Activated naive CD4-positive, alpha-beta T cell treated with Interleukin-2 at 50 U/mL for 16 hours (primary cell): ENCODE results near the gene PHGDH.

Experiments used
- DNase-seq: peaks from one replicate; pipeline ENCODE4 v3.0.0-alpha.2; 2020

The PHGDH gene

DNA sequence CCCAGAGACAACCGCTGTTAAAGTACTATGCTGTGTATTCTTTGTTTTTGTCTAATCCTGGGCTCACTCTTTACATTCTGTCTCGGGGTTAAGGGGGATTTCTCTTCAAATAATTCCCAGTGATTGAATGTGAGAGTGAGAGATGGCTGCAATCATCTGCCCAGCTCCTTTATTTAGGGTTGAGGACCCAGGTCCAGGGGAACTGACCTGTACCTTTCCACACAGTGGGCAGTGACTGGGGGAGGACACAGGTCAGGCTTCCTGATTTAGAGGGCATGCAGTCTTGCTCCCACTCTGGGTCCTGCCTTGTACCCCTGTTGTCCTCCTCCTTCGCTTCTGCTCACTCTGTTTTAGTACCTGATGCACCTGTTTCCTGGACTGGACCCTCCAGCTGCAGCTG lies 22.0 kb downstream of the PHGDH start:
- no peak for DNase-seq

- DNase-seq, result no peak
These were observed 23.5 kb downstream of the PHGDH start for GRCh38 chr1:119735217-119735616.

DNA sequence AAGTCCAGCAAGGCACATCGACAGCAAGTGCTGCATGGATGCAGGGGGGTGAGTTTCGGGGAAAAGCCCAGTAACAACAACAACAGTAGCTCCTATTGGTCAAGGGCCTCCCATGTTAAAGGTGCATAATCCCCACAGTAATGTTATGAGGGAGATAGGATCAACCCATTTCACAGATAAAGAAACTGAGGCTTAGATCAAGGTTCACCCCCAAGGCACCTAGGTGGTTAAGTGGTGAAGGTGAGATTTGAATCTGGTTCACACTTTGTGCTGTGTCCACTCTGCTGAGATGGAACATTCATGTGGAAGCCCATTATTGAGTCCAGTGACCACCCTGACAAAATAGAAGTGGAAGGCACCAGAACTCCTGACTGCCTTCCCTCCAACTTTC lies 24.9 kb downstream of the PHGDH start:
- no peak for DNase-seq

GRCh38 chr1:119737040-119737682 lies 25.4 kb downstream of the PHGDH start:
- no peak for DNase-seq

GRCh38 chr1:119738100-119738720 lies 26.5 kb downstream of the PHGDH start:
- no peak for DNase-seq

GRCh38 chr1:119739150-119739549 lies 27.4 kb downstream of the PHGDH start:
- no peak for DNase-seq

DNA sequence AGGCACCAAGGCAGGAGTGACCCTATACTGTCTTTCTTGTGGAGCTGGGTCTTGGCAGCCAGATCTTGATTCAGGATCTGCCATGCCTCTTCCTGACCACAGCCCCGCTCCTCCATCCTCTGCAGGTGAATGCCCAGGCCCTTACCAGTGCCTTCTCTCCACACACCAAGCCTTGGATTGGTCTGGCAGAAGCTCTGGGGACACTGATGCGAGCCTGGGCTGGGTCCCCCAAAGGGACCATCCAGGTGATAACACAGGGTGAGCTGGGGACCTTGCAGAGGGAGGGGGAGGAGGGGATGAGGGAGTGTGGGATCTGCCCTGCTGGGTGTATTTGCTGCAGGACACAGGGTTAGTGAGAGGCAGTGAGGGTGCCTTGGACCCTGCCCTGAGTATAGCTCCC lies 28.5 kb downstream of the PHGDH start:
- no peak for DNase-seq

- no peak for DNase-seq
These were observed 29.4 kb downstream of the PHGDH start for GRCh38 chr1:119740896-119741780.

DNA sequence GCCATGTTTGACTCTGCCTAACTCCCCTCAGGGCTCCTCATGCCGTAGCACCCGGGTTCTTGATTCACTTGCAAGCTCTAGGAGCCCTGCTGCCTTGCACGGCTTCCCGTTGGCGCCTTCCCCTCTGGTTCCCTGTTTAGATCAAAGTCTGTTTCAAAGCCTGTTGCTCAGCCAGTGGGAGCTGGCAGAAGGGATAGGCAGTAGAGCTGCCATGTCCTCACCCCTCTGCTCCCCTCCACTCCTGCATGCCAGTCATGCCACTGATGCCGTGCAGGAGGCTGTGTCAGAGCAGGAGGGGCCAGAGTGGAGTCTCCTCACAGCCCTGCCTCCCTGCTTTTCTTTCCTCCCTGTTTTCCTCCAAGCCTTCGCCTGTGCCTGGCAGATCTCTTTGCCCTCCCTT lies 30.5 kb downstream of the PHGDH start:
- DNase-seq, result no peak

GRCh38 chr1:119742677-119743076 lies 30.9 kb downstream of the PHGDH start:
- no peak for DNase-seq

GRCh38 chr1:119743308-119743707 lies 31.6 kb downstream of the PHGDH start:
- DNase-seq, result no peak

DNA sequence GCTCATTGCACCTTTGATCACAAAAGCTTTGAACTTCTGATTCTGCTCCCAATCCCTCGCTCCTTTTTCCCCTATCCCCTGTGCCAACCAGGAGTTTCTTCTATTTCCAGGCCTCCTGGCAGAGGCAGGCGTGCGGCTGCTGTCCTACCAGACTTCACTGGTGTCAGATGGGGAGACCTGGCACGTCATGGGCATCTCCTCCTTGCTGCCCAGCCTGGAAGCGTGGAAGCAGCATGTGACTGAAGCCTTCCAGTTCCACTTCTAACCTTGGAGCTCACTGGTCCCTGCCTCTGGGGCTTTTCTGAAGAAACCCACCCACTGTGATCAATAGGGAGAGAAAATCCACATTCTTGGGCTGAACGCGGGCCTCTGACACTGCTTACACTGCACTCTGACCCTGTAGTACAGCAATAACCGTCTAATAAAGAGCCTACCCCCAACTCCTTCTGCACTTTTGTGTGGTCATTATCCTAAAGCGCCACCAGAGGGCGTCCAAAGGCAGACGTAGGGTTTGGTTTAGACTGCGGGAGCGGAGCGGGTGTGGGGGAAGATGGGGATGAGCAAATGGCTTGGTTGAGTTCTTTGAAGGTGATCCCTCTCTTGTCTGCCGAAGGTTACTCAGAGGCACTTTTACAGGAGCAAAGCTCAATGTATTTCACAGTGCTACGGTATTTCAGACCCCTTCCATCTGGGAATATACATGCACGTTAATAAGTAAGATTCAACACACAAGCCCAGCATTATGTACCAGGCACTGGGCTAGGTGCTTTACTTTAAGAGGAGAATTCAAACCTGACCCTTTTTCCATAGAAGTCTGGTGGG lies 32.3 kb downstream of the PHGDH start:
- DNase-seq, result peak; percentile 32

- DNase-seq, result no peak
These were observed 32.8 kb downstream of the PHGDH start for GRCh38 chr1:119744598-119744942.

- DNase-seq, result no peak
These were observed 33.3 kb downstream of the PHGDH start for GRCh38 chr1:119745034-119745433.

- DNase-seq, result no peak
These were observed 35.7 kb downstream of the PHGDH start for GRCh38 chr1:119747451-119747850.

DNA sequence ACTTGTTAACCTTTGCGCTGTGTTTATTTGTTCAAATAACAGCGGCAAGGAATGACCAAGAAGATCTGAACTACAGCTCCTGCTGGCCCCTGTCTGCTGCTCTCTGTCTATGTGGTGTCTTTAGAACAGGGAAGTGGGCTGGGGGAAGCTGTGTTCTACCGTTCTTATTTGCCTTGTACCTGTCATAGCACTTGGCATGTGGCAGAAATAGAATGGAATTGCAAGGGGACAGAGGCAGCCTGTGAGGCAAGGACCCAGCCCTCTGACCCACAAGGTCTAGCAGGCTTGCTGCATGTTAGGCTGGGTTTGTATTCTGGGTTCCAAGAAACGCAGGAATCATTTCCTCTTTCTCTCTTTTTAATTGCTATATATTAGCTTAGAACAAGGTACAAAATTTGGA lies 36.3 kb downstream of the PHGDH start:
- no peak for DNase-seq

- no peak for DNase-seq
These were observed 40.9 kb downstream of the PHGDH start for GRCh38 chr1:119752592-119752991.

GRCh38 chr1:119758584-119758983 lies 46.9 kb downstream of the PHGDH start:
- no peak for DNase-seq

DNA sequence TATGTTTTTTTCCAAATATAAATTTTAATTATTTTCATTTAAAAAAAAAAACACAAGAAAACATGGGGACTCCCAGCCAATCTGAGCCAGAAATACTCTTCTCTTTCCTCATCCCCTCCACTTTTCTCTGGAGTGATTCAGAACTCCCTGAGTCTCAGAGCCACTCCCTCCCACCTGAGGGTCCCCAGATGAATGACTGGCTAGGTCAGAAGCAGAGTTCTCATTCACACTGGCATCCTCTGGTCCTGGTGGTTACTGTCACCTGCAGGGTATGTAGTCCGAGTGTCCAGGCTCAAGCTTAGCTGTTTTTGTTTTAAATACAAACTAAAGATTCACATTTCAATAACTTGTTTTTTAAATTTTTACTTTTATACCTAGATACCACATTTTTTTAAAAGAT lies 50.7 kb downstream of the PHGDH start:
- no peak for DNase-seq

DNA sequence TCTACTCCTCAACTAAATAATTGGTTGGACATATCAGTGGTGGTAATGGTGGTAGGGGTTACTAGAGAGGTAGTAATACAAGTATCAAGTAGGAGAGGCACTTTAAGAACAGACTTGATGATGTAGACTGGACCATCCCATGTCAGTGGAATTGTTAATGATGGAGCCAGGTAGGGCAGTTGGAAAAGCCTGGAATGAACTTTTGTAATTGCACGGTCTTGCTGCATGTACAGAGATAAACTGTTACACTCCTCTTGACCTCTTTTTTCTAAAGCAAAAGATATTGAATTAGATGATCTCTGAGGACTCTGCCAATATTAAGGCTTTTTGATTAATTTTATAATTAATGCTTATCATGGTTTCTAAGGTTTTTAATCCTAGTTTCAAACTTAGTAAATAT lies 51.2 kb downstream of the PHGDH start:
- DNase-seq, result no peak

GRCh38 chr1:119764220-119764619 lies 52.5 kb downstream of the PHGDH start:
- no peak for DNase-seq

DNA sequence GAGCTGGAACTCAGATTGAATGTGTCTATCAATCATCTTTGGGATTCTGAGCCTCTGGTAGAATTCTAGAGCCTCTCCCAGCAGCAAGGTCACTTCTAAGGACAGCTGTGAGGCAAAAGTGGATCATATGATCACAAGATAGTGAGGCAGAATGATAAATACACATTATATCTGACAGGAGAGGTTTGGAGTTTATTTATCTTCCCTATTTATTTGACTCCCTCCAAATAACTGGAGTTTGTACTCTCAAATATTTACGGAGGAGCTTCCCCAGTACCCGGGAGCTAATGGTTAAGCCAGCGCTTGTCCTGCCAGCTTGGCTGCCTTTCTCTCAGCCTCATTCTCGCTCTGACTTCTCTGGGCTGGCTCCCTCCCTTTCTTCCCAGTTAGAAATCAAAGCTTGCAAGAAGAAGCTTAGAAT lies 54.6 kb downstream of the PHGDH start:
- DNase-seq, result no peak

GRCh38 chr1:119767486-119767885 lies 55.8 kb downstream of the PHGDH start:
- DNase-seq, result no peak
